HG02571 (cell line): ENCODE results near the gene ZNF689.

Experiments used
- ATAC-seq: cut with Tn5 transposase; IDR thresholded peaks from one replicate; pipeline ENCODE4 v1.9.1; 2021; ENCODE audit warnings: mild to moderate bottlenecking, moderate library complexity; ENCODE audit not compliant: unreplicated experiment

The ZNF689 gene

GRCh38 chr16:30609926-30610839, at the start of gene ZNF689:
Gene ZNF689, minus strand, starts transcription at chr16:30610389. Its CDS starts 348 bp downstream, at chr16:30610041.
- peak; percentile 81 for ATAC-seq

GRCh38 chr16:30658731-30659506, 48.7 kb upstream of the ZNF689 start:
- ATAC-seq: peak; percentile 50

- peak; percentile 64 for ATAC-seq
Observed at GRCh38 chr16:30657866-30658730, 47.9 kb upstream of the ZNF689 start, which contains the start of gene FBRS. Gene FBRS, plus strand, starts transcription at chr16:30658431. Its CDS starts 1,088 bp downstream, at chr16:30659519.

GRCh38 chr16:30656974-30657865, 47.0 kb upstream of the ZNF689 start:
- no peak for ATAC-seq

- no peak for ATAC-seq
Observed at GRCh38 chr16:30656388-30656787, 46.2 kb upstream of the ZNF689 start.

- no peak for ATAC-seq
Observed at GRCh38 chr16:30655815-30656347, 45.7 kb upstream of the ZNF689 start.

GRCh38 chr16:30654856-30655255, 44.7 kb upstream of the ZNF689 start:
- no peak for ATAC-seq

- no peak for ATAC-seq
Observed at GRCh38 chr16:30652718-30653117, 42.5 kb upstream of the ZNF689 start.

GRCh38 chr16:30652005-30652296, 41.8 kb upstream of the ZNF689 start:
- ATAC-seq: no peak

GRCh38 chr16:30651124-30652004, 41.2 kb upstream of the ZNF689 start:
- ATAC-seq: peak; percentile 46

- ATAC-seq: peak; percentile 65
Observed at GRCh38 chr16:30650369-30651123, 40.4 kb upstream of the ZNF689 start, which contains the start of gene PRR14. Gene PRR14, plus strand, starts transcription at chr16:30650960. Its CDS starts 686 bp downstream, at chr16:30651646.

- no peak for ATAC-seq
Observed at GRCh38 chr16:30649725-30650368, 39.7 kb upstream of the ZNF689 start.

- no peak for ATAC-seq
Observed at GRCh38 chr16:30647274-30647571, 37.0 kb upstream of the ZNF689 start.

GRCh38 chr16:30645727-30646126, 35.5 kb upstream of the ZNF689 start:
- ATAC-seq: no peak

- ATAC-seq: no peak
Observed at GRCh38 chr16:30644334-30644830, 34.2 kb upstream of the ZNF689 start.

- no peak for ATAC-seq
Observed at GRCh38 chr16:30641378-30641982, 31.3 kb upstream of the ZNF689 start.

GRCh38 chr16:30637944-30638343, 27.8 kb upstream of the ZNF689 start:
- ATAC-seq: no peak
